Left ventricle myocardium superior (tissue), 1 donor: Measurements from ENCODE around the gene CST5. TPM values are rescaled to one million over a fixed set of nuclear protein-coding genes. Genes with fewer than 3 reads are reported as not detected.
A peak's percentile ranks its signal among the peaks of the same experiment; 100 is the strongest.
"Not testable (repeated sequence)": the region's sequence is repeated elsewhere in the genome, so short reads cannot be mapped to it uniquely, and the experiment has no call there.

Source experiments
- ATAC-seq: fragments of 200-7000 bp; cut with Tn5 transposase; one replicate; pipeline ENCODE4 v1.9.1; 2020; ENCODE audit warnings: mild to moderate bottlenecking, moderate library complexity
- DNase-seq: peaks from one replicate; pipeline ENCODE4 v3.0.0-alpha.2; 2020
- intact Hi-C: fragments of 100-400 bp; cut with micrococcal nuclease; formaldehyde crosslinking; loops from one replicate; pipeline ENCODE4 v1.11.0; 2022
- total RNA-seq: library from RNA; stranded (reverse); fragmentation: NEBNext Ultra II Directional; extraction: Animal tissue kit (Norgen Biotek cat#: 25700); gene quantifications from one replicate; pipeline ENCODE4 v1.2.1, GENCODE V29; 2021
- donor health status: DM: no; HTN: yes; CAD: no; lungs with severe emphysema.

The CST5 gene
- total RNA-seq, 1 donor from 2014 or later, result not detected

GRCh38 chr20:23902396-23902795, 22.8 kb upstream of the CST5 start:
- DNase-seq, intact Hi-C loops, ATAC-seq: not testable (repeated sequence)

- intact Hi-C loops, ATAC-seq, DNase-seq: not testable (repeated sequence)
Measured at GRCh38 chr20:23890867-23891266, 11.3 kb upstream of the CST5 start.

- intact Hi-C loops, result no loop called here
- DNase-seq (peak; percentile 39), ATAC-seq (peak; percentile 84)
Measured at GRCh38 chr20:23889775-23890187, 10.2 kb upstream of the CST5 start.

GRCh38 chr20:23887856-23888255, 8.3 kb upstream of the CST5 start:
- no peak for ATAC-seq

GRCh38 chr20:23884771-23885162, 5.2 kb upstream of the CST5 start:
- ATAC-seq (no peak), DNase-seq (no peak)
- intact Hi-C loops, result no loop called here

More at GRCh38 chr20:23887856-23888255, 8.3 kb upstream of the CST5 start:
- intact Hi-C loops, result no loop called here
- DNase-seq, result no peak

- DNase-seq (no peak), ATAC-seq (no peak)
- intact Hi-C loops, result no loop called here
Measured at GRCh38 chr20:23884136-23884770, 4.7 kb upstream of the CST5 start.

GRCh38 chr20:23881371-23881770, 1.8 kb upstream of the CST5 start:
- DNase-seq, result no peak
- ATAC-seq, result no peak
- intact Hi-C loops, result no loop called here

- no peak for ATAC-seq
Measured at GRCh38 chr20:23880417-23880816, 869 bp upstream of the CST5 start.

GRCh38 chr20:23879811-23880374, 345 bp upstream of the CST5 start:
- no peak for DNase-seq
- intact Hi-C loops, result no loop called here
- ATAC-seq, result no peak

More at GRCh38 chr20:23880417-23880816, 869 bp upstream of the CST5 start:
- DNase-seq, result no peak
- intact Hi-C loops, result no loop called here

GRCh38 chr20:23878787-23879186, 761 bp downstream of the CST5 start:
- ATAC-seq, result no peak
- intact Hi-C loops, result no loop called here

GRCh38 chr20:23878016-23878542, 1.5 kb downstream of the CST5 start:
- intact Hi-C loops, result not testable (repeated sequence)

More at GRCh38 chr20:23878787-23879186, 761 bp downstream of the CST5 start:
- DNase-seq, result no peak

GRCh38 chr20:23877524-23877923, 2.0 kb downstream of the CST5 start:
- ATAC-seq (no peak), DNase-seq (no peak)
- intact Hi-C loops, result no loop called here

More at GRCh38 chr20:23878016-23878542, 1.5 kb downstream of the CST5 start:
- not testable (repeated sequence) for ATAC-seq, DNase-seq

- intact Hi-C loops, result no loop called here
- DNase-seq (no peak), ATAC-seq (no peak)
Measured at GRCh38 chr20:23875606-23876237, 3.8 kb downstream of the CST5 start.

GRCh38 chr20:23874747-23875146, 4.8 kb downstream of the CST5 start:
- intact Hi-C loops, result no loop called here
- no peak for DNase-seq
- no peak for ATAC-seq

GRCh38 chr20:23873370-23874015, 6.1 kb downstream of the CST5 start:
- DNase-seq (no peak), ATAC-seq (no peak)
- intact Hi-C loops, result no loop called here

- intact Hi-C loops, result no loop called here
Measured at GRCh38 chr20:23872065-23872464, 7.5 kb downstream of the CST5 start.

GRCh38 chr20:23870461-23870860, 9.1 kb downstream of the CST5 start:
- no peak for ATAC-seq
- no peak for DNase-seq
- intact Hi-C loops, result no loop called here

More at GRCh38 chr20:23872065-23872464, 7.5 kb downstream of the CST5 start:
- no peak for ATAC-seq
- DNase-seq, result no peak

GRCh38 chr20:23869520-23869919, 10.0 kb downstream of the CST5 start:
- DNase-seq (no peak), ATAC-seq (no peak)
- intact Hi-C loops, result no loop called here

- ATAC-seq (no peak), DNase-seq (no peak)
- intact Hi-C loops, result no loop called here
Measured at GRCh38 chr20:23868321-23868720, 11.2 kb downstream of the CST5 start.
